Measurements from ENCODE around the gene MRPL14.

- TF ChIP-seq CTCF (conservative IDR thresholded peaks at IDR 0.05; ENCODE audit: low read depth, low read length) (no peak), NFE2L2 (IDR thresholded peaks at IDR 0.05; ENCODE audit: low read depth, low read length) (no peak), USF2 (IDR thresholded peaks at IDR 0.05; ENCODE audit: low read depth, low read length) (no peak), BHLHE40 (IDR thresholded peaks at IDR 0.05; ENCODE audit: low read depth, low read length) (no peak), POLR2A (IDR thresholded peaks at IDR 0.05; ENCODE audit: low read depth, low read length) (no peak), CEBPB (IDR thresholded peaks at IDR 0.05; ENCODE audit: low read depth, low read length) (no peak), MAFK (IDR thresholded peaks at IDR 0.05; ENCODE audit: low read depth, low read length) (no peak)
Measured at GRCh38 chr6:44156494-44157151, 29.4 kb upstream of the MRPL14 start.

Measured in IMR-90 (cell line).